Measurements from ENCODE around the gene CCL13. TPM values are rescaled to one million over a fixed set of nuclear protein-coding genes. Genes with fewer than 3 reads are reported as not detected.

The CCL13 gene
- total RNA-seq, 2 donors from 2014 or later, result 4.6 to 6.4 TPM

- intact Hi-C loops (cut with DNase I), result no loop called here
- no peak for ATAC-seq
- DNase-seq, result no peak
Observed at GRCh38 chr17:34406226-34406625, 49.9 kb downstream of the CCL13 start.

Other genes starting within 250 kb of the CCL13 start
- 100 to 1,000 TPM in 1 of 2 donors, 10 to 100 TPM in 1; 36.8 to 268 TPM for gene CCL2, start 101.2 kb upstream of the CCL13 start, total RNA-seq
- not detected for gene CCL7, start 86.3 kb upstream of the CCL13 start, total RNA-seq
- 1 to 10 TPM; 1.7 to 5.4 TPM for gene CCL11, start 70.7 kb upstream of the CCL13 start, total RNA-seq
- gene CCL8, start 37.0 kb upstream of the CCL13 start, total RNA-seq, result 1 to 10 TPM in 1 of 2 donors, under 1 TPM in 1; 0.35 to 1.9 TPM
- not detected for gene CCL1, start 6.8 kb downstream of the CCL13 start, total RNA-seq
- gene TMEM132E, start 223.1 kb downstream of the CCL13 start, total RNA-seq, result under 1 TPM; 0.09 to 0.26 TPM

Measured in left cardiac atrium (tissue), 4 donors.